GM10266 (cell line): ENCODE measurements around the gene OPTC.

Experiments
- DNase-seq: peaks from one replicate; pipeline ENCODE4 v3.0.0; 2012; ENCODE audit errors: extremely low spot score
- TF ChIP-seq, protein P1 (sequence below): IDR thresholded peaks from 2 replicates; pipeline ENCODE4 v1.5.1; 2012; ENCODE audit warnings: mild to moderate bottlenecking, low read depth; ENCODE audit not compliant: control insufficient read depth, insufficient read depth; ENCODE audit errors: missing control alignments

The OPTC gene

DNA sequence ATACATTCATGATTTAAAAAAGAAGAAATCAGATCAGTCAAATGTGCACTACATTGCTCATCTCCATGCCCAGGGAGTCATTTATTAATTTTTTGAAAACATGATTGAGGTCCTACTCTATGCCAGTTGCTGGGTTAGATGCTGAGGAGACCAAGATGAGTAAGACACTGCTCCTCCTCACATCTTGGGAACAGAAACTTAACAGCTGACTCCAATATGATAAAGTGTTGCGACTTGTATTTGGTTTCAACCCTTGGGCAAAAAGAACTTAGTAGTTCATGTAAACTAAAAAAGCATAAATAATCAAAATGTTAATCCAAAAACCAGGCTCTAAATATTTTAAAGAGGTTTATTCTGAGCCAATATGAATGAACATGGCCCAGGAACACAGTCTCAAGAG is 56.9 kb downstream of the OPTC start:
- DNase-seq, result no peak
- TF ChIP-seq, protein P1, sequence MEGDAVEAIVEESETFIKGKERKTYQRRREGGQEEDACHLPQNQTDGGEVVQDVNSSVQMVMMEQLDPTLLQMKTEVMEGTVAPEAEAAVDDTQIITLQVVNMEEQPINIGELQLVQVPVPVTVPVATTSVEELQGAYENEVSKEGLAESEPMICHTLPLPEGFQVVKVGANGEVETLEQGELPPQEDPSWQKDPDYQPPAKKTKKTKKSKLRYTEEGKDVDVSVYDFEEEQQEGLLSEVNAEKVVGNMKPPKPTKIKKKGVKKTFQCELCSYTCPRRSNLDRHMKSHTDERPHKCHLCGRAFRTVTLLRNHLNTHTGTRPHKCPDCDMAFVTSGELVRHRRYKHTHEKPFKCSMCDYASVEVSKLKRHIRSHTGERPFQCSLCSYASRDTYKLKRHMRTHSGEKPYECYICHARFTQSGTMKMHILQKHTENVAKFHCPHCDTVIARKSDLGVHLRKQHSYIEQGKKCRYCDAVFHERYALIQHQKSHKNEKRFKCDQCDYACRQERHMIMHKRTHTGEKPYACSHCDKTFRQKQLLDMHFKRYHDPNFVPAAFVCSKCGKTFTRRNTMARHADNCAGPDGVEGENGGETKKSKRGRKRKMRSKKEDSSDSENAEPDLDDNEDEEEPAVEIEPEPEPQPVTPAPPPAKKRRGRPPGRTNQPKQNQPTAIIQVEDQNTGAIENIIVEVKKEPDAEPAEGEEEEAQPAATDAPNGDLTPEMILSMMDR, result no peak

DNA sequence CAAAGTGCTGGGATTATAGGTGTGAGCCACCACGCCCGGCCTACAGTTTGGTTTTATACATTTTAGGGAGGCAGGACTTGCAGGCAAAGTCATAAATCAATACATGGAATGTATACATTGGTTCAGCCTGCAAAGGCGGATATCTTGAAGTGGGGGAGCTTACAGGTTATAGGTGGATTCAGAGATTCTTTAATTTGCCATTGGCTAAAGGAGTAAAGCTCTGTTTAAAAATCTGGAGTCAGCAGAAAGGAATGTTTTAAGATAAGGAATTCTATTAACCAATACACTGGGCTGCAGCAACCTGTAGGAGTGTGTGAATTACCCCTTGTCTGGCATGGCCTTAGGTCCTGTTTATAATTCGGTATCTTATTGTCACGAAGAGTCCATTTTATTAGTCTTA is 57.6 kb downstream of the OPTC start:
- no peak for DNase-seq
- TF ChIP-seq, protein P1, result no peak

DNA sequence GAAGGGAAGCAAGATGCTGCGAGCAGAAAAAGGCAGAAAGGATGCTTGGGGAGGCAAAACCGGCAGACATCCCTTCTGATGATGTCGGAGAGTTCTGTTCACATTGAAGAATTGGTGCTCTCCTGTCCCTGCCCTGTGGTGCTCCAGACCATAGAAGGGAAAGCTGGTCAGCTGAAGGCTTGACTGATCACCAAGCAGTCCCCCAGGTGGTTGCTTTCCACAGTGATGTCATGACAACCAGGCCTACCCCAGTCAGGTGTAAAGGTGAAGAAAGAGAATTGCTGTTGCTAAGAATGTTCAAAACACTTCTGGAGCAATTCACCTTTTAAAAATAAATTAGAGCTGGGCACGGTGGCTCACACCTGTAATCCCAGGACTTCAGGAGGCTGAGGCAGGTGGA is 59.5 kb downstream of the OPTC start:
- TF ChIP-seq, protein P1, result no peak
- DNase-seq, result no peak

DNA sequence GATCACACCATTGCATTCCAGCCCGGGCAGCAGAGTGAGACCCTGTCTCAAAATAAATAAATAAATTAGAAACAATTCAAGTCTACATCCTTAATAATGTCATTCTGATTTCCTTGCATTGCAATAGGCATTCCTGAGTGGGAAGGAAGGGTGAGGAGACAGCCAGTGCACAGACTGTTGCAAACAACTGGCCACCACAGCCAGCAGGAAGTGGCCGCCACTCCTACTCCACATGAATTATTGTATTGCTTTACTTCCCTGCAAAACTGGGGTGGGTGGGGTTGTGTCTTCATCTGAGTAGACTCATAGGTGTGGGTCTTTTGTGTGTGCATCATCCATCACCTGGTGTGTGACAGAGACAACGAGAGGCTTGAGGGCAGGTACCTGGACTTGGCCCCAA is 60.1 kb downstream of the OPTC start:
- no peak for DNase-seq
- TF ChIP-seq, protein P1, result no peak

DNA sequence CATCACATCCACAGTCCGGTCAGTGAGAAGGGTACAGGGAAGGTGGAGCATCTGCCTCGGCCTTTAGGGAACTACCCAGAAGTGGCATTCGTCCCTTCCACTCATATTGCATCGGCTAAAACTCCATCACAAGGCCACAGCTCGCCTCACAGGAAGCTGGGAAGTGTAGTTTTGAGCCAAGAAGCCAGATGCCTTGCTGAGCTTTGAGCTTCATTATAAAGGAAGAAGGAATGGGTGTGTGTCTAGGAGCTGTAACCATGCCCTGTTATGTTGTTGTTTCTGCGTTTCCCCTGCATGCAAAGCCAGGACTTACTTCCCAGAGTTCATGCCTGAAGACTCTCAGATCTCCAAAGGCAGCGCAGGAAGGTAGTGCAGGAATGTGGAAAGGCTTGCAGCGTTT is 61.1 kb downstream of the OPTC start:
- DNase-seq, result no peak
- TF ChIP-seq, protein P1, result no peak

DNA sequence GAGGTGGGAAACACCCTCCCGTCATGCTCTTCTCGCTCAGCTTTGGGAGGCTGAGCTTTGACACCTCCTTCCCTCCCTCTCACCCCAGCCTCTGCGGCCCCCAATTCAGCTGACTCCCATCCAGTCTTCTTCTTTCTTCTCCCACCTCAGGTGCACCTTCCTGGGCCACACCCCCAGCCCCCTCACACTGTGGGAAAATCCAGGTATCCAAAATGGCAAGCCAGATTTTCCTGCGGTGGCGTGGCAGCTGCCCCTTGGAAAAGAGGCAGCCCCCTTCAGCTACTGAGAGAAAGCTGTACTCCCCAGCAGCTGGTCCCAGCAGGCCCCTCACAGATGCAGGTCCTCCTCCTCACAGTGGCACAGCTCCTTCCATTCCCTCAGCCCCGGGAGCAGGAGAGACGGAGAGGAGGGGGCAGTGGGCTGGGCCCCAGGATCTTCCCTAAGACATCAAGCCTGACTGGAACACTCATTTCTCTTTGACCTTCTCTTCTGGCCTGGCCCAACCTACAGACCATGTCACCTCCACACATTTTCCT is 61.6 kb downstream of the OPTC start:
- TF ChIP-seq, protein P1, result no peak
- DNase-seq, result no peak

DNA sequence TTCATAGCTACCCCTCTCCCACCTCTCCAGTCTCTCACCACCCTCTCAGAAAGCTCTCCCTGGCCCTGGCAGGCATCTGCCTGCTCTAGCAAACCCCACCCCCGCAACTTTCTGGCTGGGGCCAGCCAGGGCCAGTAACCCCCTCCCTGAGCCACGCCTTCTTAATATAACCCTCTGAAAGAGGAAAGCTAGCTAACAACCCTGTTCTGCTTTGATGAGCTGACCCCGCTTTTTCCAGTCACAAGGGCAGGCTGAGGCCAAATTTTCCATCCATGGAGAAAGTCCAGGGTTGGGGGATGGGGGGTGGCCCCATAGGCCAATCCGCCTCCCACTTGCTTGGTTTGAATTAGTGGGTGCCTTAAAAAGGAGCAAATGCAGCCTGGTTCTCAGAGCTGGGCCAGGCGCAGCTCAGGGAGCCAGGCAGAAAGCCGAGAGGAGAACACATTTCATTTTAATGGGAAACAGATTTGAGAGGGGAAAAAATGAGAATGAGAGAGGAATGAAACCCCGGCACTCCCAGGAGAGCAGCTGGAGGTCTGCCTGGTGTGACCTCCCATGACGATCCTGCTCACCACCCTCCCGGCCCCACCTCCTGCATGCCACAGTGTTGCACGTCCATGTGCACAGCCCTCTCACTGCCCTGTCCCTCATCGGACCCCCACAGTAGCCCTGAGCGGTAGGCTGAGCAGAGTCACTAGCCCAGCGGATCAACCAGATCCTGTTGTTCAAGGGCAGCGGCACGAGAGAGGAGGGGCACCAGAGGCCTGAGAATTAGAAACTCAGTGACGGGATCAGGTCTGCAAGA is 62.3 kb downstream of the OPTC start:
- TF ChIP-seq, protein P1, result no peak
- no peak for DNase-seq
